NOMO-1 treated with DMSO at 0.1 percent for 48 hours (cell line): ENCODE results near the gene TARS3.

Experiments
- DNase-seq: peaks from one replicate; lab custom pipeline; 2025; ENCODE audit not compliant: unreplicated experiment; lab: John Stamatoyannopoulos, UW

TARS3 gene

GRCh38 chr15:101609742-101610610, 114.3 kb downstream of the TARS3 start:
- DNase-seq, result no peak

- DNase-seq, result no peak
Measured at GRCh38 chr15:101608201-101608600, 116.1 kb downstream of the TARS3 start.

- no peak for DNase-seq
Measured at GRCh38 chr15:101607108-101607507, 117.2 kb downstream of the TARS3 start.

- DNase-seq, result no peak
Measured at GRCh38 chr15:101604124-101604874, 120.0 kb downstream of the TARS3 start.
